Measurements from ENCODE around the gene GGTLC3.
"Not testable (repeated sequence)": the region's sequence is repeated elsewhere in the genome, so short reads cannot be mapped to it uniquely, and the experiment has no call there.

The GGTLC3 gene

GRCh38 chr22:18518061-18518460 is at the start of gene GGTLC3:
Gene GGTLC3, minus strand, starts transcription at chr22:18518161. Its CDS starts 264 bp downstream, at chr22:18517897.
- not testable (repeated sequence) for DNase-seq

- not testable (repeated sequence) for DNase-seq
Measured at GRCh38 chr22:18560099-18560974, 42.4 kb upstream of the GGTLC3 start.

- DNase-seq, result not testable (repeated sequence)
Measured at GRCh38 chr22:18558939-18559338, 41.0 kb upstream of the GGTLC3 start.

GRCh38 chr22:18558516-18558915 is 40.6 kb upstream of the GGTLC3 start:
- DNase-seq, result not testable (repeated sequence)

- DNase-seq, result not testable (repeated sequence)
Measured at GRCh38 chr22:18554280-18555256, 36.6 kb upstream of the GGTLC3 start.

- DNase-seq, result not testable (repeated sequence)
Measured at GRCh38 chr22:18552839-18553597, 35.1 kb upstream of the GGTLC3 start.

- DNase-seq, result not testable (repeated sequence)
Measured at GRCh38 chr22:18551046-18551445, 33.1 kb upstream of the GGTLC3 start.

- DNase-seq, result not testable (repeated sequence)
Measured at GRCh38 chr22:18549458-18550179, 31.7 kb upstream of the GGTLC3 start.

GRCh38 chr22:18544615-18545014 is 26.7 kb upstream of the GGTLC3 start:
- DNase-seq, result not testable (repeated sequence)

- DNase-seq, result not testable (repeated sequence)
Measured at GRCh38 chr22:18543400-18543799, 25.4 kb upstream of the GGTLC3 start.

GRCh38 chr22:18539994-18540393 is 22.0 kb upstream of the GGTLC3 start:
- DNase-seq, result not testable (repeated sequence)

- not testable (repeated sequence) for DNase-seq
Measured at GRCh38 chr22:18534315-18534714, 16.4 kb upstream of the GGTLC3 start.

- DNase-seq, result not testable (repeated sequence)
Measured at GRCh38 chr22:18533633-18534032, 15.7 kb upstream of the GGTLC3 start.

- DNase-seq, result not testable (repeated sequence)
Measured at GRCh38 chr22:18529416-18530145, 11.6 kb upstream of the GGTLC3 start.

- DNase-seq, result not testable (repeated sequence)
Measured at GRCh38 chr22:18528597-18529415, 10.8 kb upstream of the GGTLC3 start.

- DNase-seq, result not testable (repeated sequence)
Measured at GRCh38 chr22:18527752-18528596, 10.0 kb upstream of the GGTLC3 start, which contains the start of gene TMEM191B. Gene TMEM191B, plus strand, starts transcription at chr22:18527802. Its CDS starts 179 bp downstream, at chr22:18527981.

GRCh38 chr22:18523328-18523727 is 5.4 kb upstream of the GGTLC3 start:
- not testable (repeated sequence) for DNase-seq

- not testable (repeated sequence) for DNase-seq
Measured at GRCh38 chr22:18522762-18523161, 4.8 kb upstream of the GGTLC3 start.

GRCh38 chr22:18513454-18513853 is 4.5 kb downstream of the GGTLC3 start:
- DNase-seq, result not testable (repeated sequence)

Measured in hippocampal formation (tissue), 2 donors.